HL-60 (cell line): ENCODE results near the gene DPH2.

Experiments used
- DNase-seq, 2 experiments: peaks; one replicate each; pipeline ENCODE4 v3.0.0-alpha.2; 2010 to 2020; ENCODE audit warnings: low read depth in 1 of 2, low spot score in 1 of 2
- H3K27ac ChIP-seq: fragments of 250-450 bp; sonication (Bioruptor Pico); replicated peaks from 2 replicates; pipeline ENCODE4 v1.5.1; 2020; ENCODE audit warnings: mild to moderate bottlenecking, moderate library complexity
- H3K27me3 ChIP-seq: fragments of 250-450 bp; sonication (Bioruptor Pico); 2 replicates; pipeline ENCODE4 v1.5.1; 2021; ENCODE audit warnings: mild to moderate bottlenecking, moderate library complexity; ENCODE audit not compliant: insufficient read depth, poor library complexity, severe bottlenecking
- H3K4me3 ChIP-seq: replicated peaks from 2 replicates; pipeline ENCODE4 v1.5.1; 2011; ENCODE audit warnings: mild to moderate bottlenecking, control low read depth, low read length; ENCODE audit not compliant: insufficient read depth
- CTCF ChIP-seq: IDR thresholded peaks from one replicate; pipeline ENCODE4 v1.5.1; 2011; ENCODE audit warnings: low read length, control low read depth, inconsistent platforms; ENCODE audit not compliant: insufficient read depth
- GABPA ChIP-seq: IDR thresholded peaks from 2 replicates; pipeline ENCODE4 v1.6.1; 2012; ENCODE audit warnings: low read depth
- POLR2AphosphoS5 ChIP-seq: IDR thresholded peaks from 2 replicates; pipeline ENCODE4 v1.6.1; 2012; ENCODE audit warnings: low read depth
- REST ChIP-seq: IDR thresholded peaks from 2 replicates; pipeline ENCODE4 v1.6.1; 2012; ENCODE audit warnings: low read depth; ENCODE audit not compliant: insufficient replicate concordance
- SPI1 ChIP-seq: IDR thresholded peaks from 2 replicates; pipeline ENCODE4 v1.6.1; 2012; ENCODE audit warnings: low read depth, mild to moderate bottlenecking, borderline replicate concordance

DPH2 gene

GRCh38 chr1:43938383-43938782 lies 31.4 kb upstream of the DPH2 start:
- H3K27ac ChIP-seq = no peak overlapping the region
- no peaks in the 10 kb centered on the region for H3K27me3 ChIP-seq
- no peak overlapping the region for H3K4me3 ChIP-seq
- TF ChIP-seq POLR2AphosphoS5 (no peak), GABPA (no peak), CTCF (no peak), SPI1 (no peak), REST (no peak)
- DNase-seq = no peak

GRCh38 chr1:43938892-43939587 lies 30.8 kb upstream of the DPH2 start:
- H3K27ac ChIP-seq = no peak overlapping the region
- H3K4me3 ChIP-seq = no peak overlapping the region
- no peaks in the 10 kb centered on the region for H3K27me3 ChIP-seq
- no peak for DNase-seq
- no peak for TF ChIP-seq POLR2AphosphoS5
- TF ChIP-seq REST = no peak
- TF ChIP-seq SPI1 = no peak
- no peak for TF ChIP-seq CTCF
- TF ChIP-seq GABPA = no peak

- no peak for DNase-seq
- Histone ChIP-seq H3K4me3 (no peak overlapping the region), H3K27ac (no peak overlapping the region), H3K27me3 (no peaks in the 10 kb centered on the region)
- TF ChIP-seq REST = no peak
- TF ChIP-seq CTCF = no peak
- TF ChIP-seq GABPA = no peak
- TF ChIP-seq POLR2AphosphoS5 = no peak
- TF ChIP-seq SPI1 = peak; percentile 11; the same call in 1 of the 2 replicates
Observed at GRCh38 chr1:43942411-43942810, 27.4 kb upstream of the DPH2 start.
